ENCODE results near the gene MAN1A1. TPM values are rescaled to one million over a fixed set of nuclear protein-coding genes. Genes with fewer than 3 reads are reported as not detected.

MAN1A1 gene
- total RNA-seq, 6 experiments from 2014 or later = 109 to 191 (median 139) TPM

DNA sequence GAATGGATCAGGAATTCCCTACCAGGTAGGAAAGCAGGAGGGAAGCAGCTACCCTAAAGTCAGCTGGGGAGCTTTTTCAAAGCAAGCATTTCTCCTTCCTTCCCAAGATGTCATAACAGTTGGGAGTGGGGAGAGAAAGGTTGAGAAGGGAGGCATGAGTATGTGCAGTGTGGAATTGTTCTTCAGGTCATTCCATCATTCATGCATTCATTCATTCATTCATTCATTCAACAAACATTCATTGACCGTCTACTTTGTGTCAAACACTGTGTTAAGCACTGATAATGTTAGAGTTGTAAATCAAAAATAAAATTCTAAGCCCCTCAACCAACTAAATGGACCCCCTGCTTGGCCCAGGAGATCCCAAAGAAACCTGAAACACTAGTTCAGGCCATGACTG, 221.9 kb downstream of the MAN1A1 start:
- H3K36me3 ChIP-seq = no peaks in the 10 kb centered on the region
- peaks cover 0 to 5% (median 0%) of the 10 kb centered on the region in 4 donors for H3K4me1 ChIP-seq
- ATAC-seq = no peak
- no peaks in the 10 kb centered on the region for H3K27me3 ChIP-seq
- H3K27ac ChIP-seq = no peak overlapping the region
- no peaks in the 10 kb centered on the region for H3K9me3 ChIP-seq
- intact Hi-C loops (cut with DNase I) = no loop called here
- no peak for DNase-seq
- 87% methylated on average over 1 of the region's 1 CpG for WGBS (ENCODE audit: insufficient coverage, low coverage, low lambda C conversion rate, missing lambda C conversion rate)
- H3K4me3 ChIP-seq = no peak overlapping the region
- TF ChIP-seq, protein P1, sequence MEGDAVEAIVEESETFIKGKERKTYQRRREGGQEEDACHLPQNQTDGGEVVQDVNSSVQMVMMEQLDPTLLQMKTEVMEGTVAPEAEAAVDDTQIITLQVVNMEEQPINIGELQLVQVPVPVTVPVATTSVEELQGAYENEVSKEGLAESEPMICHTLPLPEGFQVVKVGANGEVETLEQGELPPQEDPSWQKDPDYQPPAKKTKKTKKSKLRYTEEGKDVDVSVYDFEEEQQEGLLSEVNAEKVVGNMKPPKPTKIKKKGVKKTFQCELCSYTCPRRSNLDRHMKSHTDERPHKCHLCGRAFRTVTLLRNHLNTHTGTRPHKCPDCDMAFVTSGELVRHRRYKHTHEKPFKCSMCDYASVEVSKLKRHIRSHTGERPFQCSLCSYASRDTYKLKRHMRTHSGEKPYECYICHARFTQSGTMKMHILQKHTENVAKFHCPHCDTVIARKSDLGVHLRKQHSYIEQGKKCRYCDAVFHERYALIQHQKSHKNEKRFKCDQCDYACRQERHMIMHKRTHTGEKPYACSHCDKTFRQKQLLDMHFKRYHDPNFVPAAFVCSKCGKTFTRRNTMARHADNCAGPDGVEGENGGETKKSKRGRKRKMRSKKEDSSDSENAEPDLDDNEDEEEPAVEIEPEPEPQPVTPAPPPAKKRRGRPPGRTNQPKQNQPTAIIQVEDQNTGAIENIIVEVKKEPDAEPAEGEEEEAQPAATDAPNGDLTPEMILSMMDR (IDR thresholded peaks at IDR 0.05) = no peak
- TF ChIP-seq POLR2A (IDR thresholded peaks at IDR 0.05) = no peak

Small RNA genes lying within 50 kb of the gene (small RNA-seq; reads per million reads assigned to genes)
- gene AL022722.2 (0 reads per million in 2 experiments), gene RNU6-194P (0 reads per million in 2 experiments)

Data from right lobe of liver (tissue), 6 donors.